Smooth muscle cell (in vitro differentiated cells): ENCODE measurements around the gene HACD1. TPM values are rescaled to one million over a fixed set of nuclear protein-coding genes. Genes with fewer than 3 reads are reported as not detected.

ENCODE experiments used
- DNase-seq: peaks from one replicate; lab custom pipeline; 2025; ENCODE audit not compliant: unreplicated experiment; lab: John Stamatoyannopoulos, UW
- H2AFZ ChIP-seq: fragments of 200-600 bp; sonication (generic); 2 replicates; pipeline ENCODE4 v1.6.0; 2016; ENCODE audit warnings: antibody characterized with exemption, low read depth, mild to moderate bottlenecking
- H3F3A ChIP-seq: fragments of 200-600 bp; sonication (generic); 2 replicates; pipeline ENCODE4 v1.6.0; 2017; ENCODE audit warnings: antibody characterized with exemption, low read depth
- H3K27ac ChIP-seq: fragments of 200-600 bp; sonication (generic); 2 replicates; pipeline ENCODE4 v1.5.1; 2016; ENCODE audit warnings: low read depth, mild to moderate bottlenecking
- H3K27me3 ChIP-seq: fragments of 200-600 bp; sonication (generic); 2 replicates; pipeline ENCODE4 v1.6.1; 2016; ENCODE audit warnings: low read depth, mild to moderate bottlenecking
- H3K36me3 ChIP-seq: fragments of 200-600 bp; sonication (generic); 2 replicates; pipeline ENCODE4 v1.5.1; 2016; ENCODE audit warnings: low read depth
- H3K4me1 ChIP-seq: fragments of 200-600 bp; sonication (generic); 2 replicates; pipeline ENCODE4 v1.5.1; 2016; ENCODE audit warnings: low read depth
- H3K4me2 ChIP-seq: fragments of 200-600 bp; sonication (generic); 2 replicates; pipeline ENCODE4 v1.6.0; 2016; ENCODE audit warnings: mild to moderate bottlenecking
- H3K4me3 ChIP-seq: fragments of 200-600 bp; sonication (generic); 2 replicates; pipeline ENCODE4 v1.5.1; 2016; ENCODE audit warnings: mild to moderate bottlenecking
- H3K79me2 ChIP-seq: fragments of 200-600 bp; sonication (generic); 2 replicates; pipeline ENCODE4 v1.6.0; 2016; ENCODE audit warnings: low read depth, mild to moderate bottlenecking
- H3K9ac ChIP-seq: fragments of 200-600 bp; sonication (generic); 2 replicates; pipeline ENCODE4 v1.6.0; 2016; ENCODE audit warnings: low read depth
- H3K9me3 ChIP-seq: fragments of 200-600 bp; sonication (generic); replicated peaks from 2 replicates; pipeline ENCODE4 v1.5.1; 2016; ENCODE audit warnings: low read depth
- H4K20me1 ChIP-seq: fragments of 200-600 bp; sonication (generic); 2 replicates; pipeline ENCODE4 v1.6.0; 2016; ENCODE audit warnings: low read depth
- CTCF ChIP-seq: fragments of 200-600 bp; sonication (generic); IDR thresholded peaks from 2 replicates; pipeline ENCODE4 v1.5.1; 2017; ENCODE audit warnings: borderline replicate concordance, mild to moderate bottlenecking, antibody characterized with exemption; ENCODE audit not compliant: insufficient read depth, poor library complexity, severe bottlenecking
- WGBS: methylation state at CpG from one replicate; pipeline ENCODE4 v1.1.7; 2016; ENCODE audit warnings: low lambda C conversion rate; 5-methylcytosine and 5-hydroxymethylcytosine counted together
- polyA plus RNA-seq: library from polyadenylated mRNA; unstranded; fragments of >200 nt; fragmentation: Nextera tagmentation; extraction: Ambion mirVana; gene quantifications from 2 replicates; pipeline ENCODE4 v1.2.1, GENCODE V29; 2016
- total RNA-seq: library from RNA; depleted of rRNA; stranded (reverse); fragments of >200 nt; gene quantifications from 2 replicates; pipeline ENCODE4 v1.2.3, GENCODE V29; 2014

HACD1 gene
- total and polyA plus RNA-seq, 2 experiments from 2014 or later, result 26.4 to 54.5 TPM

- TF ChIP-seq CTCF, result no peak
Measured at GRCh38 chr10:17564911-17565310, 52.3 kb downstream of the HACD1 start.

DNA sequence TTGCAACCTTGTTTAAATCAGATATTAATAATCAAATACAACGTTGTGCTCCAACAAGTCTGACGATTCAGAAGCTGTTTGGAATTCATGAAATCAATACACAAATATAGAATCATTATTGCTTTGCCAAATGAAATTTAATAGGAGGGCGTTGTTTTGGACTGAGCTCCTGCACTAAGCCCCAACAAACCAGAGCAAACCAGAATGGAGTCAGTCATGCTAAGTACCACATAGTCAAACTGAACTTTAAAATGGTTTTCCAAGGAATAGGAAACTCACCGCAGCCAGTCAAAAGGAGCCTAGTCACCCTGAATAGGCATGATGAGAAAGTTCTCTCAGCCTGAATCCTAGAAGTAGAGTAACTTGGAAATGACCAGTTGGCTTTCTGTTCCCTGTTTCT, 53.7 kb downstream of the HACD1 start:
- H3F3A ChIP-seq, result no peaks in the 10 kb centered on the region
- no peaks in the 10 kb centered on the region for H3K4me1 ChIP-seq
- H3K27me3 ChIP-seq, result no peaks in the 10 kb centered on the region
- no peak overlapping the region for H3K4me2 ChIP-seq
- 94% methylated on average over 4 of the region's 4 CpGs for WGBS
- H3K9ac ChIP-seq, result no peak overlapping the region
- TF ChIP-seq CTCF, result no peak
- H4K20me1 ChIP-seq, result no peaks in the 10 kb centered on the region
- H3K4me3 ChIP-seq, result no peak overlapping the region
- no peaks in the 10 kb centered on the region for H3K9me3 ChIP-seq
- no peak for DNase-seq
- no peaks in the 10 kb centered on the region for H3K79me2 ChIP-seq
- H3K36me3 ChIP-seq, result no peaks in the 10 kb centered on the region
- no peak overlapping the region for H2AFZ ChIP-seq
- no peak overlapping the region for H3K27ac ChIP-seq

More at GRCh38 chr10:17564911-17565310, 52.3 kb downstream of the HACD1 start:
- Histone ChIP-seq H2AFZ (no peak overlapping the region), H3K27ac (no peak overlapping the region), H4K20me1 (no peaks in the 10 kb centered on the region), H3K27me3 (no peaks in the 10 kb centered on the region), H3K4me3 (no peak overlapping the region), H3K9me3 (no peaks in the 10 kb centered on the region), H3F3A (no peaks in the 10 kb centered on the region), H3K79me2 (no peaks in the 10 kb centered on the region), H3K4me1 (no peaks in the 10 kb centered on the region), H3K4me2 (no peak overlapping the region), H3K9ac (no peak overlapping the region), H3K36me3 (no peaks in the 10 kb centered on the region)
- DNase-seq, result no peak
- 78% methylated on average over 3 of the region's 3 CpGs for WGBS

GRCh38 chr10:17562614-17563013, 54.6 kb downstream of the HACD1 start:
- H4K20me1 ChIP-seq, result no peaks in the 10 kb centered on the region
- no peak overlapping the region for H2AFZ ChIP-seq
- no peak for TF ChIP-seq CTCF
- no peak for DNase-seq
- H3F3A ChIP-seq, result no peaks in the 10 kb centered on the region
- H3K36me3 ChIP-seq, result no peaks in the 10 kb centered on the region
- no peaks in the 10 kb centered on the region for H3K27me3 ChIP-seq
- no peak overlapping the region for H3K4me2 ChIP-seq
- H3K4me1 ChIP-seq, result no peaks in the 10 kb centered on the region
- H3K27ac ChIP-seq, result no peak overlapping the region
- H3K4me3 ChIP-seq, result no peak overlapping the region
- H3K9ac ChIP-seq, result no peak overlapping the region
- 66% methylated on average over 8 of the region's 8 CpGs for WGBS
- no peaks in the 10 kb centered on the region for H3K9me3 ChIP-seq
- H3K79me2 ChIP-seq, result no peaks in the 10 kb centered on the region

- H4K20me1 ChIP-seq, result no peaks in the 10 kb centered on the region
- H3K36me3 ChIP-seq, result no peaks in the 10 kb centered on the region
- WGBS, result 91% methylated on average over 2 of the region's 2 CpGs
- no peak overlapping the region for H3K9ac ChIP-seq
- H3K79me2 ChIP-seq, result no peaks in the 10 kb centered on the region
- no peaks in the 10 kb centered on the region for H3F3A ChIP-seq
- no peaks in the 10 kb centered on the region for H3K9me3 ChIP-seq
- no peak overlapping the region for H3K4me2 ChIP-seq
- no peak overlapping the region for H2AFZ ChIP-seq
- H3K27ac ChIP-seq, result no peak overlapping the region
- DNase-seq, result no peak
- H3K4me3 ChIP-seq, result no peak overlapping the region
- H3K27me3 ChIP-seq, result no peaks in the 10 kb centered on the region
- TF ChIP-seq CTCF, result no peak
- H3K4me1 ChIP-seq, result no peaks in the 10 kb centered on the region
Measured at GRCh38 chr10:17561111-17561510, 56.1 kb downstream of the HACD1 start.
